Astrocyte (in vitro differentiated cells and primary cell): Measurements from ENCODE around the gene GCNT2.

Experiments
- EZH2 ChIP-seq: IDR thresholded peaks from 2 replicates; pipeline ENCODE4 v1.6.1; 2012; ENCODE audit warnings: mild to moderate bottlenecking, low read length, inconsistent platforms; ENCODE audit not compliant: insufficient read depth
- TF ChIP-seq, protein P1 (sequence below): IDR thresholded peaks from 2 replicates; pipeline ENCODE4 v1.5.1; 2011; ENCODE audit warnings: low read depth, mild to moderate bottlenecking, inconsistent platforms, low read length, moderate library complexity; ENCODE audit not compliant: insufficient read depth

DNA sequence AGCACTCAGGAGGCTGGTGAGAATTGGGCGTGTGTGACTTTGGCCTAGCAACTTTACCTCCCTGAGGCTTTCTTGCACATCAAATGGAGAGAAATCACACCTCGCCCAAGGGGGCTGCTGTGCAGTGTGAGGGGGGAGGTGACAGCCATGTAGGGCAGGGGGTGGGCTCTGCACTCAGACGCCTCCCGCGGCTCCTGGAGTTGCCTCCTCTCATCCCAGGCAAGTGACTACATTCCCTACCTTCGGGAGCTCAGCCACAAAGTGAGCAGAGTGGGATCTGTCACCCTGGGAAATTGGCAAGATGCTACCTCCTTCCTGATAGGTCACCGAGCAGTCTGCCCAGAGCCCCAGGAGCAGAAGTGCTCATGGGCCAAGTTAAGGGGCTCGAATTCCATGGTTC lies 56.0 kb downstream of the GCNT2 start:
- TF ChIP-seq, protein P1, sequence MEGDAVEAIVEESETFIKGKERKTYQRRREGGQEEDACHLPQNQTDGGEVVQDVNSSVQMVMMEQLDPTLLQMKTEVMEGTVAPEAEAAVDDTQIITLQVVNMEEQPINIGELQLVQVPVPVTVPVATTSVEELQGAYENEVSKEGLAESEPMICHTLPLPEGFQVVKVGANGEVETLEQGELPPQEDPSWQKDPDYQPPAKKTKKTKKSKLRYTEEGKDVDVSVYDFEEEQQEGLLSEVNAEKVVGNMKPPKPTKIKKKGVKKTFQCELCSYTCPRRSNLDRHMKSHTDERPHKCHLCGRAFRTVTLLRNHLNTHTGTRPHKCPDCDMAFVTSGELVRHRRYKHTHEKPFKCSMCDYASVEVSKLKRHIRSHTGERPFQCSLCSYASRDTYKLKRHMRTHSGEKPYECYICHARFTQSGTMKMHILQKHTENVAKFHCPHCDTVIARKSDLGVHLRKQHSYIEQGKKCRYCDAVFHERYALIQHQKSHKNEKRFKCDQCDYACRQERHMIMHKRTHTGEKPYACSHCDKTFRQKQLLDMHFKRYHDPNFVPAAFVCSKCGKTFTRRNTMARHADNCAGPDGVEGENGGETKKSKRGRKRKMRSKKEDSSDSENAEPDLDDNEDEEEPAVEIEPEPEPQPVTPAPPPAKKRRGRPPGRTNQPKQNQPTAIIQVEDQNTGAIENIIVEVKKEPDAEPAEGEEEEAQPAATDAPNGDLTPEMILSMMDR = no peak
- TF ChIP-seq EZH2 = no peak
